Liver (tissue), 3 donors: ENCODE results near the gene ITGA2.

Experiments
- CTCF ChIP-seq: fragments of 150-350 bp; IDR thresholded peaks from 2 replicates; pipeline ENCODE4 v1.5.1; 2017; ENCODE audit warnings: improper control_type of control experiment, low read depth, low read length; ENCODE audit not compliant: missing input control
- EGR1 ChIP-seq, 2 donors: IDR thresholded peaks; 2 replicates each; pipeline ENCODE4 v1.6.1; 2016 to 2018; ENCODE audit warnings: antibody characterized with exemption in 2 of 2, low read depth in 2 of 2
- FOXA1 ChIP-seq: IDR thresholded peaks from 2 replicates; pipeline ENCODE4 v1.6.1; 2016; ENCODE audit warnings: antibody characterized with exemption
- MAX ChIP-seq: IDR thresholded peaks from 2 replicates; pipeline ENCODE4 v1.6.1; 2016; ENCODE audit warnings: antibody characterized with exemption
- RAD21 ChIP-seq, 2 donors: IDR thresholded peaks; 2 replicates each; pipeline ENCODE4 v1.6.1; 2016; ENCODE audit warnings: antibody characterized with exemption in 2 of 2, mild to moderate bottlenecking in 2 of 2
- SP1 ChIP-seq: IDR thresholded peaks from 2 replicates; pipeline ENCODE4 v1.6.1; 2018; ENCODE audit warnings: antibody characterized with exemption, mild to moderate bottlenecking
- TAF1 ChIP-seq: conservative IDR thresholded peaks from 2 replicates; pipeline ENCODE4 v1.6.1; 2016; ENCODE audit warnings: antibody characterized with exemption, mild to moderate bottlenecking
- YY1 ChIP-seq: IDR thresholded peaks from 2 replicates; pipeline ENCODE4 v1.6.1; 2016; ENCODE audit warnings: antibody characterized with exemption, mild to moderate bottlenecking
- donor health status: healthy.
- donor health status: healthy.

GRCh38 chr5:52998552-52999313, 9.6 kb downstream of the ITGA2 start:
- TF ChIP-seq CTCF (no peak), TAF1 (no peak), RAD21 (IDR thresholded peaks at IDR 0.05) (no peak), SP1 (no peak), MAX (no peak), EGR1 (IDR thresholded peaks at IDR 0.05; ENCODE audit: low read depth in 2 of 2) (no peak), YY1 (no peak), FOXA1 (no peak)
